Measurements from ENCODE around the gene STK32B. TPM values are rescaled to one million over a fixed set of nuclear protein-coding genes. Genes with fewer than 3 reads are reported as not detected.

The STK32B gene
- total and polyA plus RNA-seq, 2 of the 4 experiments (the other 2 are of a cell fraction) = 5.5 to 6.3 TPM

GRCh38 chr4:5424211-5424610 is 372.9 kb downstream of the STK32B start:
- Histone ChIP-seq H3K23ac (ENCODE audit: low read depth, low read length) (no peak overlapping the region), H3K14ac (replicated peaks; ENCODE audit: low read depth, low read length) (no peak overlapping the region), H2AK9ac (replicated peaks; ENCODE audit: low read depth, low read length, poor library complexity) (no peak overlapping the region), H2AFZ (replicated peaks; ENCODE audit: low read length, poor library complexity) (no peak overlapping the region), H3K56ac (ENCODE audit: extremely low read depth, insufficient read depth, low read length) (no peak overlapping the region), H3K4me2 (ENCODE audit: low read depth, low read length) (no peak overlapping the region), H2BK15ac (ENCODE audit: low read depth, low read length) (no peak overlapping the region), H3K4me1 (ENCODE audit: control insufficient read depth, insufficient read depth, low read length) (no peaks in the 10 kb centered on the region), H3K79me1 (ENCODE audit: low read depth in 1 of 2, low read length in 2 of 2) (no peaks in the 10 kb centered on the region), H3K4me3 (ENCODE audit: insufficient read depth, low read depth, low read length) (no peak overlapping the region), H3K36me3 (ENCODE audit: control insufficient read depth, insufficient read depth, low read length) (no peaks in the 10 kb centered on the region), H3K18ac (ENCODE audit: low read depth, low read length) (no peak overlapping the region), H3K9me3 (ENCODE audit: control insufficient read depth, insufficient read depth, low read length) (no peaks in the 10 kb centered on the region), H4K91ac (ENCODE audit: insufficient read depth, low read depth, low read length) (no peak overlapping the region), H3K9ac (ENCODE audit: low read depth, low read length) (no peak overlapping the region), H4K5ac (ENCODE audit: low read depth, low read length) (no peak overlapping the region), H4K20me1 (ENCODE audit: insufficient read depth, low read length) (no peaks in the 10 kb centered on the region; the same call in 1 of the 2 replicates), H2AK5ac (ENCODE audit: low read depth, low read length) (no peak overlapping the region), H2BK20ac (ENCODE audit: low read depth, low read length) (no peak overlapping the region), H3K9me1 (ENCODE audit: insufficient read depth, low read length) (peaks cover 7% of the 10 kb centered on the region; the same call in 1 of the 2 replicates), H2BK5ac (ENCODE audit: low read depth, low read length, poor library complexity, severe bottlenecking) (no peak overlapping the region), H3K27me3 (ENCODE audit: control insufficient read depth, insufficient read depth, low read length) (no peaks in the 10 kb centered on the region), H4K8ac (ENCODE audit: low read depth in 2 of 2, low read length in 2 of 2) (no peak overlapping the region), H3K27ac (ENCODE audit: insufficient read depth, low read length) (no peak overlapping the region), H3K4ac (ENCODE audit: low read depth, low read length) (no peak overlapping the region), H2BK120ac (ENCODE audit: low read depth, low read length) (no peak overlapping the region)
- in situ Hi-C loops (cut with MboI; ENCODE audit: low sequenced_read_pairs) (no loop called here), intact Hi-C loops (cut with micrococcal nuclease) (no loop called here), dilution Hi-C loops (cut with HindIII; ENCODE audit: low sequenced_read_pairs, unreplicated experiment) (no loop called here)
- CTCF ChIA-PET = no interaction called here
- ATAC-seq (ENCODE audit: low read depth) (no peak), DNase-seq (no peak)
- POLR2A ChIA-PET (ENCODE audit: unreplicated experiment) = no interaction called here
- WGBS, 2 experiments (ENCODE audit: extremely low coverage in 2 of 2, insufficient read length in 1 of 2) = 100% methylated on average over 1 of the region's 3 CpGs; no CpG with 5 or more reads in 1 of the 2 experiments
- BruUV-seq (replicated peaks) = no TSS peak
- no peak for TF ChIP-seq RCOR1 (IDR thresholded peaks at IDR 0.05; ENCODE audit: insufficient replicate concordance, low read length)
